ENCODE data around the gene KRTAP9-8. TPM values are rescaled to one million over a fixed set of nuclear protein-coding genes. Genes with fewer than 3 reads are reported as not detected.

KRTAP9-8 gene, protein sequence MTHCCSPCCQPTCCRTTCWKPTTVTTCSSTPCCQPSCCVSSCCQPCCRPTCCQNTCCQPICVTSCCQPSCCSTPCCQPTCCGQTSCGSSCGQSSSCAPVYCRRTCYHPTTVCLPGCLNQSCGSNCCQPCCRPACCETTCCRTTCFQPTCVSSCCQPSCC
- not detected in 2 replicates for total RNA-seq

DNA sequence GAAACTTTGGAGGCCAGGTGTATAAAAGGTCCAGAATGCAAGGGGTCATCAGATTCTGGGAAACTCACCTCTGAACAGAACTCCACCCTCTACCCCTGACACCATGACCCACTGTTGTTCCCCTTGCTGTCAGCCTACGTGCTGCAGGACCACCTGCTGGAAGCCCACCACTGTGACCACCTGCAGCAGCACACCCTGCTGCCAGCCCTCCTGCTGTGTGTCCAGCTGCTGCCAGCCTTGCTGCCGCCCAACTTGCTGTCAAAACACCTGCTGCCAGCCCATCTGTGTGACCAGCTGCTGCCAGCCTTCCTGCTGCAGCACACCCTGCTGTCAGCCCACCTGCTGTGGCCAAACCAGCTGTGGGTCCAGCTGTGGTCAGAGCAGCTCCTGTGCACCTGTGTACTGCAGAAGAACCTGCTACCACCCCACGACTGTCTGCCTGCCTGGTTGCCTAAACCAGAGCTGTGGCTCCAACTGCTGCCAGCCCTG, at the start of gene KRTAP9-8:
TSS of gene KRTAP9-8 (plus strand) at position 51 of the 489 bp plus-strand sequence. CDS start at position 104, 53 bp downstream.

DNA sequence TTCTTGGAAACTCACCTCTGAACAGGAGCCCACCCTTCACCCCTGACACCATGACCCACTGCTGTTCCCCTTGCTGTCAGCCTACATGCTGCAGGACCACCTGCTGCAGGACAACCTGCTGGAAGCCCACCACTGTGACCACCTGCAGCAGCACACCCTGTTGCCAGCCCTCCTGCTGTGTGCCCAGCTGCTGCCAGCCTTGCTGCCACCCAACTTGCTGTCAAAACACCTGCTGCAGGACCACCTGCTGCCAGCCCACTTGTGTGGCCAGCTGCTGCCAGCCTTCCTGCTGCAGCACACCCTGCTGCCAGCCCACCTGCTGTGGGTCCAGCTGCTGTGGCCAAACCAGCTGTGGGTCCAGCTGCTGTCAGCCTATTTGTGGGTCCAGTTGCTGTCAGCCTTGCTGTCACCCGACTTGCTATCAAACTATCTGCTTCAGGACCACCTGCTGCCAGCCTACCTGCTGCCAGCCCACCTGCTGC, 47.9 kb upstream of the KRTAP9-8 start, which contains the start of gene KRTAP9-1:
TSS of gene KRTAP9-1 (plus strand) at position 51 of the 482 bp plus-strand sequence. CDS start at position 51, 0 bp downstream.

DNA sequence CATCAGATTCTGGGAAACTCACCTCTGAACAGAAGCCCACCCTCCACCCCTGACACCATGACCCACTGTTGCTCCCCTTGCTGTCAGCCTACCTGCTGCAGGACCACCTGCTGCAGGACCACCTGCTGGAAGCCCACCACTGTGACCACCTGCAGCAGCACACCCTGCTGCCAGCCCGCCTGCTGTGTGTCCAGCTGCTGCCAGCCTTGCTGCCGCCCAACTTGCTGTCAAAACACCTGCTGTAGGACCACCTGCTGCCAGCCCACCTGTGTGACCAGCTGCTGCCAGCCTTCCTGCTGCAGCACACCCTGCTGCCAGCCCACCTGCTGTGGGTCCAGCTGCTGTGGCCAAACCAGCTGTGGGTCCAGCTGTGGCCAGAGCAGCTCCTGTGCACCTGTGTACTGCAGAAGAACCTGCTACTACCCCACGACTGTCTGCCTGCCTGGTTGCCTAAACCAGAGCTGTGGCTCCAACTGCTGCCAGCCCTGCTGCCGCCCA, 11.2 kb upstream of the KRTAP9-8 start, which contains the start of gene KRTAP9-2:
TSS of gene KRTAP9-2 (plus strand) at position 51 of the 498 bp plus-strand sequence. CDS start at position 58, 7 bp downstream.

DNA sequence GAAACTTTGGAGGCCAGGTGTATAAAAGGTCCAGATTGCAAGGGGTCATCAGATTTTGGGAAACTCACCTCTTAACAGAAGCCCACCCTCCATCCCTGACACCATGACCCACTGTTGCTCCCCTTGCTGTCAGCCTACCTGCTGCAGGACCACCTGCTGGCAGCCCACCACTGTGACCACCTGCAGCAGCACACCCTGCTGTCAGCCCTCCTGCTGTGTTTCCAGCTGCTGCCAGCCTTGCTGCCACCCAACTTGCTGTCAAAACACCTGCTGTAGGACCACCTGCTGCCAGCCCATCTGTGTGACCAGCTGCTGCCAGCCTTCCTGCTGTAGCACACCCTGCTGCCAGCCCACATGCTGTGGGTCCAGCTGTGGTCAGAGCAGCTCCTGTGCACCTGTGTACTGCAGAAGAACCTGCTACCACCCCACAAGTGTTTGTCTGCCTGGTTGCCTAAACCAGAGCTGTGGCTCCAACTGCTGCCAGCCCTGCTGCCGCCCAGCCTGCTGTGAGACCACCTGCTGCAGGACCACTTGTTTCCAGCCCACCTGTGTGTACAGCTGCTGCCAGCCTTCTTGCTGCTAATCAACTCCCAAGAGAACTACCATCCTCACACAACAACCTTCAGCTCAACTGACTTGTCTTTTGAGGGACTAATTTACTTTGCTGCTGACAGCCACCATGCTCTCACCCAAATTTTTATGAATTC, 5.2 kb upstream of the KRTAP9-8 start, which contains the start of gene KRTAP9-3:
TSS of gene KRTAP9-3 (plus strand) at position 51 of the 707 bp plus-strand sequence. CDS start at position 104, 53 bp downstream.

DNA sequence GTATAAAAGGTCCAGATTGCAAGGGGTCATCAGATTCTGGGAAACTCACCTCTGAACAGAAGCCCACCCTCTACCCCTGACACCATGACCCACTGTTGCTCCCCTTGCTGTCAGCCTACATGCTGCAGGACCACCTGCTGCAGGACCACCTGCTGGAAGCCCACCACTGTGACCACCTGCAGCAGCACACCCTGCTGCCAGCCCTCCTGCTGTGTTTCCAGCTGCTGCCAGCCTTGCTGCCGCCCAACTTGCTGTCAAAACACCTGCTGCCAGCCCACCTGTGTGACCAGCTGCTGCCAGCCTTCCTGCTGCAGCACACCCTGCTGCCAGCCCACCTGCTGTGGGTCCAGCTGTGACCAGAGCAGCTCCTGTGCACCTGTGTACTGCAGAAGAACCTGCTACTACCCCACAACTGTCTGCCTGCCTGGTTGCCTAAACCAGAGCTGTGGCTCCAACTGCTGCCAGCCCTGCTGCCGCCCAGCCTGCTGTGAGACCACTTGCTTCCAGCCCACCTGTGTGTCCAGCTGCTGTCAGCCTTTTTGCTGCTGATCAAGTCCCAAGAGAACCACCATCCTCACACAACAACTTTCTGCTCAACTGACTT, 11.9 kb downstream of the KRTAP9-8 start, which contains the start of gene KRTAP9-4:
TSS of gene KRTAP9-4 (plus strand) at position 51 of the 604 bp plus-strand sequence. CDS start at position 85, 34 bp downstream.

DNA sequence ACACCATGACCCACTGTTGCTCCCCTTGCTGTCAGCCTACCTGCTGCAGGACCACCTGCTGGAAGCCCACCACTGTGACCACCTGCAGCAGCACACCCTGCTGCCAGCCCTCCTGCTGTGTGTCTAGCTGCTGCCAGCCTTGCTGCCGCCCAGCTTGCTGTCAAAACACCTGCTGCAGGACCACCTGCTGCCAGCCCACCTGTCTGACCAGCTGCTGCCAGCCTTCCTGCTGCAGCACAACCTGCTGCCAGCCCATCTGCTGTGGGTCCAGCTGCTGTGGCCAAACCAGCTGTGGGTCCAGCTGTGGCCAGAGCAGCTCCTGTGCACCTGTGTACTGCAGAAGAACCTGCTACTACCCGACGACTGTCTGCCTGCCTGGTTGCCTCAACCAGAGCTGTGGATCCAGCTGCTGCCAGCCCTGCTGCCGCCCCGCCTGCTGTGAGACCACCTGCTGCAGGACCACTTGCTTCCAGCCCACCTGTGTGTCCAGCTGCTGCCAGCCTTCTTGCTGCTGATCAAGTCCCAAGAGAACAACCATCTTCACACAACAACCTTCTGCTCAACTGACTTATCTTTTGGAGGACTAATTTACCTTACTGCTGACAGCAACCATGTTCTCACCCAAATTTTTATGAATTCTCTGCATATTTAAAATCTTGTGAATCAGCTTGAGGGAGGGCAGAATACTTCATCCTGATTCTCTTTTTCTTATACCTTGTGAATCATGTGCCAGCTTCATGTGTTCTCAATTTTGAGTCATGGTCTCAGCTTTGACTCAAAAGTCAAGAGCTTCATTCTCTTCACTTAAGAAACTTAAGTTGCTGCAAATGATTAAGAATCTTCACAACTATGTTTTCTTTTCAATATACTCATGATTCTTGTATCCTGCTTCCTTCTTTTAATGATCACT, 17.8 kb downstream of the KRTAP9-8 start, which contains the start of gene KRTAP9-9:
TSS of gene KRTAP9-9 (plus strand) at position 4 of the 910 bp plus-strand sequence.

DNA sequence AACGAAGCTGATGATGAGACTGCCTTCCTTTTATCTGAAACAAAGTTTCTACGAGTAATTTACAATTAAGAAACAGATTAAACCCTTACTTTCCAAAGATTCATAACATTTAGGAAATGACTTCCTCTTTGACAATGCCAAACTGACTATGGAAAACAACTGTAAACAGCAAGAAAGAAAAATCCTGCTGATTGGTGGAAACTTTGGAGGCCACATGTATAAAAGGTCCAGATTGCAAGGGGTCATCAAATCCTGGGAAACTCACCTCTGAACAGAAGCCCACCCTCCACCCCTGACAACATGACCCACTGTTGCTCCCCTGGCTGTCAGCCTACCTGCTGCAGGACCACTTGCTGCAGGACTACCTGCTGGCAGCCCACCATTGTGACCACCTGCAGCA, 27.3 kb downstream of the KRTAP9-8 start, which contains the start of gene KRTAP9-6:
TSS of gene KRTAP9-6 (plus strand) at position 301 of the 400 bp plus-strand sequence. CDS start at position 301, 0 bp downstream.

DNA sequence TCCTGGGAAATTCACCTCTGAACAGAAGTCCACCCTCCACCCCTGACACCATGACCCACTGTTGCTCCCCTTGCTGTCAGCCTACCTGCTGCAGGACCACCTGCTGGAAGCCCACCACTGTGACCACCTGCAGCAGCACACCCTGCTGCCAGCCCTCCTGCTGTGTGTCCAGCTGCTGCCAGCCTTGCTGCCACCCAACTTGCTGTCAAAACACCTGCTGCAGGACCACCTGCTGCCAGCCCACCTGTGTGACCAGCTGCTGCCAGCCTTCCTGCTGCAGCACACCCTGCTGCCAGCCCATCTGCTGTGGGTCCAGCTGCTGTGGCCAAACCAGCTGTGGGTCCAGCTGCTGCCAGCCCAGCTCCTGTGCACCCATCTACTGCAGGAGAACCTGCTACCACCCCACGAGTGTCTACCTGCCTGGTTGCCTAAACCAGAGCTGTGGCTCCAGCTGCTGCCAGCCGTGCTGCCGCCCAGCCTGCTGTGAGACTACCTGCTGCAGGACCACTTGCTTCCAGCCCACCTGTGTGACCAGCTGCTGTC, 37.9 kb downstream of the KRTAP9-8 start, which contains the start of gene KRTAP9-7:
TSS of gene KRTAP9-7 (plus strand) at position 51 of the 543 bp plus-strand sequence. CDS start at position 51, 0 bp downstream.

Other genes with a start within 250 kb of the KRTAP9-8 start
- not detected in 2 replicates for gene KRTAP3-3, start 243.8 kb upstream of the KRTAP9-8 start, total RNA-seq
- not detected in 2 replicates for gene KRTAP3-2, start 238.1 kb upstream of the KRTAP9-8 start, total RNA-seq
- not detected in 2 replicates for gene KRTAP3-1, start 228.9 kb upstream of the KRTAP9-8 start, total RNA-seq
- gene KRTAP1-5, start 210.8 kb upstream of the KRTAP9-8 start, total RNA-seq: 10.1 TPM in 1 of 2 replicates, not detected in the other
- gene KRTAP1-4, start 207.8 kb upstream of the KRTAP9-8 start, total RNA-seq: not detected in 2 replicates
- not detected in 2 replicates for gene KRTAP1-3, start 203.1 kb upstream of the KRTAP9-8 start, total RNA-seq
- not detected in 2 replicates for gene KRTAP1-1, start 196.5 kb upstream of the KRTAP9-8 start, total RNA-seq
- gene KRTAP2-1, start 190.7 kb upstream of the KRTAP9-8 start, total RNA-seq: not detected in 2 replicates
- gene KRTAP2-2, start 182.8 kb upstream of the KRTAP9-8 start, total RNA-seq: not detected in 2 replicates
- gene KRTAP2-3, start 177.9 kb upstream of the KRTAP9-8 start, total RNA-seq: 1.9 TPM in 1 of 2 replicates, not detected in the other
- gene KRTAP2-4, start 172.1 kb upstream of the KRTAP9-8 start, total RNA-seq: not detected in 2 replicates
- not detected in 2 replicates for gene KRTAP4-7, start 153.8 kb upstream of the KRTAP9-8 start, total RNA-seq
- not detected in 2 replicates for gene KRTAP4-8, start 139.9 kb upstream of the KRTAP9-8 start, total RNA-seq
- not detected in 2 replicates for gene KRTAP4-16, start 135.8 kb upstream of the KRTAP9-8 start, total RNA-seq
- gene KRTAP4-9, start 132.6 kb upstream of the KRTAP9-8 start, total RNA-seq: not detected in 2 replicates
- not detected in 2 replicates for gene KRTAP4-11, start 119.6 kb upstream of the KRTAP9-8 start, total RNA-seq
- gene KRTAP4-12, start 113.8 kb upstream of the KRTAP9-8 start, total RNA-seq: not detected in 2 replicates
- not detected in 2 replicates for gene KRTAP4-6, start 97.5 kb upstream of the KRTAP9-8 start, total RNA-seq
- gene KRTAP4-5, start 88.2 kb upstream of the KRTAP9-8 start, total RNA-seq: not detected in 2 replicates
- not detected in 2 replicates for gene KRTAP4-4, start 77.3 kb upstream of the KRTAP9-8 start, total RNA-seq
- gene KRTAP4-3, start 69.8 kb upstream of the KRTAP9-8 start, total RNA-seq: not detected in 2 replicates
- not detected in 2 replicates for gene KRTAP4-2, start 59.8 kb upstream of the KRTAP9-8 start, total RNA-seq
- gene KRTAP4-1, start 53.1 kb upstream of the KRTAP9-8 start, total RNA-seq: 0.13 TPM in 1 of 2 replicates, not detected in the other
- gene KRTAP9-1, start 48.1 kb upstream of the KRTAP9-8 start, total RNA-seq: not detected in 2 replicates
- not detected in 2 replicates for gene KRTAP9-2, start 11.4 kb upstream of the KRTAP9-8 start, total RNA-seq
- not detected in 2 replicates for gene KRTAP9-3, start 5.5 kb upstream of the KRTAP9-8 start, total RNA-seq
- gene KRTAP9-4, start 11.7 kb downstream of the KRTAP9-8 start, total RNA-seq: not detected in 2 replicates
- not detected in 2 replicates for gene KRTAP9-9, start 17.4 kb downstream of the KRTAP9-8 start, total RNA-seq
- not detected in 2 replicates for gene KRTAP9-6, start 27.4 kb downstream of the KRTAP9-8 start, total RNA-seq
- not detected in 2 replicates for gene KRTAP9-7, start 37.7 kb downstream of the KRTAP9-8 start, total RNA-seq
- not detected in 2 replicates for gene KRTAP29-1, start 64.9 kb downstream of the KRTAP9-8 start, total RNA-seq
- not detected in 2 replicates for gene KRTAP16-1, start 71.3 kb downstream of the KRTAP9-8 start, total RNA-seq
- gene KRTAP17-1, start 77.7 kb downstream of the KRTAP9-8 start, total RNA-seq: not detected in 2 replicates
- not detected in 2 replicates for gene KRT33A, start 112.8 kb downstream of the KRTAP9-8 start, total RNA-seq
- gene KRT33B, start 131.8 kb downstream of the KRTAP9-8 start, total RNA-seq: not detected in 2 replicates
- gene KRT34, start 144.3 kb downstream of the KRTAP9-8 start, total RNA-seq: 8.0 TPM in 1 of 2 replicates, not detected in the other
- gene KRT31, start 159.6 kb downstream of the KRTAP9-8 start, total RNA-seq: not detected in 2 replicates
- not detected in 2 replicates for gene KRT37, start 186.6 kb downstream of the KRTAP9-8 start, total RNA-seq
- not detected in 2 replicates for gene KRT38, start 203.0 kb downstream of the KRTAP9-8 start, total RNA-seq
- gene KRT32, start 229.4 kb downstream of the KRTAP9-8 start, total RNA-seq: 0.13 TPM in 1 of 2 replicates, not detected in the other
- not detected in 2 replicates for gene KRT35, start 243.2 kb downstream of the KRTAP9-8 start, total RNA-seq

Data from epithelial cell of alveolus of lung (primary cell).